HepG2 (cell line): ENCODE results near the gene NEAT1. TPM values are rescaled to one million over a fixed set of nuclear protein-coding genes. Genes with fewer than 3 reads are reported as not detected.
A peak's percentile ranks its signal among the peaks of the same experiment; 100 is the strongest.

Source experiments
- CREM ChIP-seq, 2 experiments: sonication (generic) in 1 of 2; formaldehyde crosslinking in 1 of 2; IDR thresholded peaks; 2 replicates each; pipeline versions ENCODE4 v1.4.0 to v1.6.1; 2016 to 2020; ENCODE audit warnings: antibody characterized with exemption in 1 of 2, mild to moderate bottlenecking in 1 of 2, missing genetic modification reagents in 1 of 2
- DDIT3 ChIP-seq: sonication (generic); formaldehyde crosslinking; IDR thresholded peaks from 2 replicates; pipeline ENCODE4 v1.4.0; 2020; ENCODE audit warnings: mild to moderate bottlenecking, missing genetic modification reagents
- ETV5 ChIP-seq: IDR thresholded peaks from 2 replicates; pipeline ENCODE4 v1.6.1; 2018; ENCODE audit warnings: missing biosample characterization, missing genetic modification reagents, inconsistent platforms, borderline replicate concordance
- FOXA1 ChIP-seq, 2 experiments: fragments of 450-650 bp in 1 of 2; sonication (generic) in 1 of 2; formaldehyde crosslinking in 1 of 2; IDR thresholded peaks; 2 replicates each; pipeline versions ENCODE4 v1.4.0 to v1.6.1; 2016 to 2020; ENCODE audit warnings: missing genetic modification reagents in 1 of 2
- GATAD2A ChIP-seq: IDR thresholded peaks from 2 replicates; pipeline ENCODE4 v1.6.1; 2016
- HMG20A ChIP-seq: IDR thresholded peaks from 2 replicates; pipeline ENCODE4 v1.6.1; 2016; ENCODE audit warnings: borderline replicate concordance
- HMGXB4 ChIP-seq, 2 experiments: sonication (generic) in 1 of 2; formaldehyde crosslinking in 1 of 2; IDR thresholded peaks; 2 replicates each; pipeline versions ENCODE4 v1.4.0 to v1.6.1; 2018 to 2020; ENCODE audit warnings: missing genetic modification reagents in 2 of 2, borderline replicate concordance in 1 of 2, low read depth in 1 of 2, mild to moderate bottlenecking in 1 of 2, missing biosample characterization in 1 of 2
- NAIF1 ChIP-seq: sonication (generic); formaldehyde crosslinking; IDR thresholded peaks from 2 replicates; pipeline ENCODE4 v1.5.0; 2020; ENCODE audit warnings: mild to moderate bottlenecking, missing genetic modification reagents, borderline replicate concordance
- NKX3-1 ChIP-seq: sonication (generic); formaldehyde crosslinking; IDR thresholded peaks from 2 replicates; pipeline ENCODE4 v1.5.0; 2020; ENCODE audit warnings: missing genetic modification reagents
- PHF21A ChIP-seq: sonication (generic); formaldehyde crosslinking; IDR thresholded peaks from 2 replicates; pipeline ENCODE4 v1.5.0; 2020; ENCODE audit warnings: mild to moderate bottlenecking, missing genetic modification reagents
- RAD51 ChIP-seq: fragments of 450-650 bp; IDR thresholded peaks from 2 replicates; pipeline ENCODE4 v1.6.1; 2016; ENCODE audit warnings: borderline replicate concordance
- SIX4 ChIP-seq: sonication (generic); formaldehyde crosslinking; IDR thresholded peaks from 2 replicates; pipeline ENCODE4 v1.4.0; 2020; ENCODE audit warnings: missing genetic modification reagents
- SRSF4 ChIP-seq: fragments of 200-400 bp; formaldehyde crosslinking; IDR thresholded peaks from one replicate; pipeline ENCODE4 v1.6.1; 2018; ENCODE audit warnings: mild to moderate bottlenecking, low read depth, low read length, moderate library complexity; ENCODE audit not compliant: poor library complexity, severe bottlenecking
- TP53 ChIP-seq: sonication (generic); formaldehyde crosslinking; conservative IDR thresholded peaks from 2 replicates; pipeline ENCODE4 v1.4.0; 2020; ENCODE audit warnings: missing genetic modification reagents
- ZBTB2 ChIP-seq: sonication (generic); formaldehyde crosslinking; IDR thresholded peaks from 2 replicates; pipeline ENCODE4 v1.8.0; 2022; ENCODE audit warnings: low read depth, missing genetic modification reagents
- ZBTB20 ChIP-seq: sonication (generic); formaldehyde crosslinking; IDR thresholded peaks from 2 replicates; pipeline ENCODE4 v1.8.1; 2023; ENCODE audit warnings: missing genetic modification reagents, low read depth, mild to moderate bottlenecking, borderline replicate concordance
- ZBTB7B ChIP-seq: sonication (generic); formaldehyde crosslinking; IDR thresholded peaks from 2 replicates; pipeline ENCODE4 v1.4.0; 2020; ENCODE audit warnings: missing genetic modification reagents
- ZFX ChIP-seq: sonication (generic); formaldehyde crosslinking; IDR thresholded peaks from 2 replicates; pipeline ENCODE4 v1.4.0; 2020; ENCODE audit warnings: mild to moderate bottlenecking, low read depth, missing genetic modification reagents, moderate library complexity
- ZNF121 ChIP-seq: sonication (generic); formaldehyde crosslinking; IDR thresholded peaks from 2 replicates; pipeline ENCODE4 v1.5.0; 2020; ENCODE audit warnings: mild to moderate bottlenecking, missing genetic modification reagents
- ZNF143 ChIP-seq: sonication (generic); formaldehyde crosslinking; IDR thresholded peaks from 2 replicates; pipeline ENCODE4 v1.4.0; 2020; ENCODE audit warnings: missing genetic modification reagents
- ZNF333 ChIP-seq: sonication (generic); formaldehyde crosslinking; IDR thresholded peaks from 2 replicates; pipeline ENCODE4 v1.4.0; 2020; ENCODE audit warnings: mild to moderate bottlenecking, missing genetic modification reagents, borderline replicate concordance
- ZNF33A ChIP-seq: sonication (generic); formaldehyde crosslinking; IDR thresholded peaks from 2 replicates; pipeline ENCODE4 v1.5.1; 2020; ENCODE audit warnings: missing genetic modification reagents, mild to moderate bottlenecking, moderate library complexity, borderline replicate concordance
- ZNF597 ChIP-seq: sonication (generic); formaldehyde crosslinking; IDR thresholded peaks from 2 replicates; pipeline ENCODE4 v1.5.0; 2020; ENCODE audit warnings: missing genetic modification reagents
- polyA plus RNA-seq, 8 experiments: library from polyadenylated mRNA; depleted of rRNA in 3 of 8; stranded (reverse) in 7 of 8; unstranded in 1 of 8; fragments of >200 nt; fragmentation: Illumina TruSeq in 4 of 8; extraction: Trizol in 4 of 8; gene quantifications; 2 replicates each; pipeline versions ENCODE4 v1.2.1 to v1.2.3, GENCODE V29; 2011 to 2016; ENCODE audit warnings: low read depth in 4 of 8, missing spikeins in 1 of 8, mixed read lengths in 1 of 8; ENCODE audit not compliant: insufficient read depth in 1 of 8
- total RNA-seq, 5 experiments: library from RNA; depleted of rRNA; stranded (reverse); fragments of >200 nt; fragmentation: Illumina TruSeq; extraction: Trizol; gene quantifications; 2 replicates each; pipeline ENCODE4 v1.2.3, GENCODE V29; 2016; ENCODE audit warnings: low read depth in 1 of 5
- TF ChIP-seq, protein P1 (sequence below): IDR thresholded peaks from 2 replicates; pipeline ENCODE4 v1.6.1; 2016; ENCODE audit warnings: missing compliant biosample characterization, missing genetic modification reagents, borderline replicate concordance

The NEAT1 gene
- total and polyA plus RNA-seq, 2 of the 13 experiments (the other 11 are each of a cell fraction or from before 2014, with no cell fraction given) = 20.5 to 41.2 TPM

DNA sequence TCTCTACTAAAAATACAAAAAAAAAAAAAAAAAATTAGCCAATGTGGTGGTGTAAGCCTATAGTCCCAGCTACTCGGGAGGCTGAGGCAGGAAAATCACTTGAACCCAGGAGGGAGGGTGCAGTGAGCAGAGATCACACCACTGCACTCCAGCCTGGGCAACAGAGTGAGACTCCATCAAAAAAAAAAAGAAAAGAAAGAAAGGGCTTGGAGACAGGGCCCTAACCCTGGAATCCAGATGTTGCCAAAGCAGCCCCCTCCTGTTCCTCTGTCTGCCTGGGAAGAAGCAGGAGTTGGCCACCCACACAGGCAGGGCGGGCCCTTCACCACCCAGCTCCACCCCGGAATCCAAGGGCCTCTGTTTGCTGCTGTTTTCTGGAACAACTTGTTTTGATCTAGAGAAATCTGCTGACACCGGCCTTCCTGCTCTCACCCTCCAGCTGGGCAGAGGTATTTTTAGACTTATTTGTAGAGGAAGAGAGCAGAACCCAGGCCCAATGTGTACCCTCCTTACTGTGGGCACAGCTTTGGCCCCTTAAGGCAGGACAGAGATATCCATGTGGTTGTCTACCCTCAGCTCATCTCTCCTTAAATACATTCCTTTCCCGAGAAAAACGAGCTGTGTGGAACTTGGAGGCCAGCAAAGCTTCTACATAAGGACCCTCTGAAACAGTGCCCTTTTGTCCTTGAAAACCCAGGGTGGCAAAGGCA is 2.7 kb upstream of the NEAT1 start (continued):
- TF ChIP-seq FOXA1 (IDR thresholded peaks at IDR 0.05) = no peak
- peak; percentile 12; the same call in 1 of the 2 replicates for TF ChIP-seq FOXA1 (CRISPR knock-in tag; IDR thresholded peaks at IDR 0.05)
- no peak for TF ChIP-seq RAD51
- no peak for TF ChIP-seq ZNF33A (CRISPR knock-in tag)
- peak; percentile 17; the same call in 1 of the 2 replicates for TF ChIP-seq HMG20A (CRISPR knock-in tag)
- TF ChIP-seq SIX4 (CRISPR knock-in tag) = no peak
- TF ChIP-seq ZBTB20 (CRISPR knock-in tag) = no peak
- TF ChIP-seq ZBTB2 (CRISPR knock-in tag) = no peak
- TF ChIP-seq, protein P1, sequence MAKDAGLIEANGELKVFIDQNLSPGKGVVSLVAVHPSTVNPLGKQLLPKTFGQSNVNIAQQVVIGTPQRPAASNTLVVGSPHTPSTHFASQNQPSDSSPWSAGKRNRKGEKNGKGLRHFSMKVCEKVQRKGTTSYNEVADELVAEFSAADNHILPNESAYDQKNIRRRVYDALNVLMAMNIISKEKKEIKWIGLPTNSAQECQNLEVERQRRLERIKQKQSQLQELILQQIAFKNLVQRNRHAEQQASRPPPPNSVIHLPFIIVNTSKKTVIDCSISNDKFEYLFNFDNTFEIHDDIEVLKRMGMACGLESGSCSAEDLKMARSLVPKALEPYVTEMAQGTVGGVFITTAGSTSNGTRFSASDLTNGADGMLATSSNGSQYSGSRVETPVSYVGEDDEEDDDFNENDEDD (CRISPR knock-in tag) = peak; percentile 50; the same call in 1 of the 2 replicates
- peak; percentile 90 for TF ChIP-seq ETV5 (CRISPR knock-in tag)
- peak; percentile 78 for TF ChIP-seq GATAD2A (CRISPR knock-in tag)
- TF ChIP-seq ZNF143 (CRISPR knock-in tag) = no peak
- TF ChIP-seq TP53 (CRISPR knock-in tag) = 0 out of 2 replicates have a peak, but pooled peaks have one; percentile 76
- TF ChIP-seq NAIF1 (CRISPR knock-in tag) = no peak
- no peak; a peak in 1 of 4 replicates for TF ChIP-seq HMGXB4 (CRISPR knock-in tag; IDR thresholded peaks at IDR 0.05; ENCODE audit: borderline replicate concordance in 1 of 2, low read depth in 1 of 2)
- TF ChIP-seq DDIT3 (CRISPR knock-in tag) = no peak
- TF ChIP-seq NKX3-1 (CRISPR knock-in tag) = no peak
- TF ChIP-seq ZNF121 = 0 out of 2 replicates have a peak, but pooled peaks have one; percentile 38
- TF ChIP-seq CREM (IDR thresholded peaks at IDR 0.05) = peak; percentile 40; the same call in 1 of the 2 replicates
- no peak for TF ChIP-seq CREM (CRISPR knock-in tag; IDR thresholded peaks at IDR 0.05)
- no peak for TF ChIP-seq ZNF333
- peak; percentile 29; the same call in 1 of the 2 replicates for TF ChIP-seq ZFX (CRISPR knock-in tag)
- no peak for TF ChIP-seq ZBTB7B (CRISPR knock-in tag)
- TF ChIP-seq PHF21A (CRISPR knock-in tag) = no peak
- TF ChIP-seq SRSF4 = no peak
- no peak for TF ChIP-seq ZNF597 (CRISPR knock-in tag)
